ENCODE data around the gene UBE2J2.

Gene UBE2J2

GRCh38 chr1:1267488-1268283 is 6.0 kb downstream of the UBE2J2 start:
- Histone ChIP-seq H3K36me3 (ENCODE audit: control insufficient read depth, insufficient read depth, low read length) (peaks cover 24% of the 10 kb centered on the region), H3K27me3 (replicated peaks; ENCODE audit: control insufficient read depth, insufficient read depth, low read length) (no peaks in the 10 kb centered on the region), H3K4me3 (replicated peaks; ENCODE audit: low read depth, low read length) (no peak overlapping the region)
- no peak for DNase-seq (ENCODE audit: extremely low read depth, insufficient read length)
- TF ChIP-seq CTCF (IDR thresholded peaks at IDR 0.05; ENCODE audit: insufficient read depth, low read length, poor library complexity, severe bottlenecking), result no peak

- TF ChIP-seq CTCF (IDR thresholded peaks at IDR 0.05; ENCODE audit: insufficient read depth, low read length, poor library complexity, severe bottlenecking), result peak; percentile 8
- peaks cover 40% of the 10 kb centered on the region for H3K36me3 ChIP-seq (ENCODE audit: control insufficient read depth, insufficient read depth, low read length)
- H3K4me3 ChIP-seq (replicated peaks; ENCODE audit: low read depth, low read length), result no peak overlapping the region
- no peak for DNase-seq (ENCODE audit: extremely low read depth, insufficient read length)
- H3K27me3 ChIP-seq (replicated peaks; ENCODE audit: control insufficient read depth, insufficient read depth, low read length), result no peaks in the 10 kb centered on the region
These were observed 8.8 kb downstream of the UBE2J2 start for GRCh38 chr1:1264868-1265272.

- no peak for DNase-seq (ENCODE audit: extremely low read depth, insufficient read length)
- H3K4me3 ChIP-seq (replicated peaks; ENCODE audit: low read depth, low read length), result no peak overlapping the region
- H3K36me3 ChIP-seq (ENCODE audit: control insufficient read depth, insufficient read depth, low read length), result peaks cover 45% of the 10 kb centered on the region
- H3K27me3 ChIP-seq (replicated peaks; ENCODE audit: control insufficient read depth, insufficient read depth, low read length), result no peaks in the 10 kb centered on the region
- no peak for TF ChIP-seq CTCF (IDR thresholded peaks at IDR 0.05; ENCODE audit: insufficient read depth, low read length, poor library complexity, severe bottlenecking)
These were observed 9.6 kb downstream of the UBE2J2 start for GRCh38 chr1:1264026-1264425.

- H3K36me3 ChIP-seq (ENCODE audit: control insufficient read depth, insufficient read depth, low read length), result peaks cover 47% of the 10 kb centered on the region
- DNase-seq (ENCODE audit: extremely low read depth, insufficient read length), result no peak
- no peaks in the 10 kb centered on the region for H3K27me3 ChIP-seq (replicated peaks; ENCODE audit: control insufficient read depth, insufficient read depth, low read length)
- no peak overlapping the region for H3K4me3 ChIP-seq (replicated peaks; ENCODE audit: low read depth, low read length)
- no peak for TF ChIP-seq CTCF (IDR thresholded peaks at IDR 0.05; ENCODE audit: insufficient read depth, low read length, poor library complexity, severe bottlenecking)
These were observed 10.9 kb downstream of the UBE2J2 start for GRCh38 chr1:1262758-1263157.

DNA sequence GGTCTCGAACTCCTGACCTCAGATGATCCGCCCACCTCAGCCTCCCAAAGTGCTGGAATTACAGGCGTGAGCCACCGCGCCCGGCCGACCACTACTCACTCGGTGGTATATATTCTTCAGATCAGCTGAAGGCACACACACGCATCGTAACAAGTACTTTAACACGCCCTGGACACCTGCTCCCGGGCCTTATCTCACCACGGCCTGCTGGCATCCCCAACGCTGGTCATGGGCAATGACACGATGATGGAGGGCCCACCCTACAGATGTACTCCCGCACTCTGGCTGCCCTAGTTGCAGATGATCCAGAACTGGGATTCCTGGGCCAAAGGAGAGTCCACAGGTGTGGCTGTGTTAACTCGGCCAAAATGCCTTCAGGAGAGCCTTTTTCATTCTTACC is 11.6 kb downstream of the UBE2J2 start:
- no peak for TF ChIP-seq CTCF (IDR thresholded peaks at IDR 0.05; ENCODE audit: insufficient read depth, low read length, poor library complexity, severe bottlenecking)
- Histone ChIP-seq H3K27me3 (replicated peaks; ENCODE audit: control insufficient read depth, insufficient read depth, low read length) (no peaks in the 10 kb centered on the region), H3K36me3 (ENCODE audit: control insufficient read depth, insufficient read depth, low read length) (peaks cover 42% of the 10 kb centered on the region), H3K4me3 (replicated peaks; ENCODE audit: low read depth, low read length) (no peak overlapping the region)
- DNase-seq (ENCODE audit: extremely low read depth, insufficient read length), result no peak

Measured in GM06990 (cell line).